Superior temporal gyrus (tissue), 1 donor: ENCODE results near the gene LRRC8A.
"Not testable (repeated sequence)": the region's sequence is repeated elsewhere in the genome, so short reads cannot be mapped to it uniquely, and the experiment has no call there.

ENCODE experiments used
- DNase-seq: peaks from one replicate; pipeline ENCODE4 v3.0.0-alpha.2; 2016; ENCODE audit errors: extremely low spot score

The LRRC8A gene

GRCh38 chr9:128870128-128870940 is 11.6 kb upstream of the LRRC8A start:
- no peak for DNase-seq

- DNase-seq = not testable (repeated sequence)
These were observed 11.0 kb upstream of the LRRC8A start for GRCh38 chr9:128870941-128871265.

DNA sequence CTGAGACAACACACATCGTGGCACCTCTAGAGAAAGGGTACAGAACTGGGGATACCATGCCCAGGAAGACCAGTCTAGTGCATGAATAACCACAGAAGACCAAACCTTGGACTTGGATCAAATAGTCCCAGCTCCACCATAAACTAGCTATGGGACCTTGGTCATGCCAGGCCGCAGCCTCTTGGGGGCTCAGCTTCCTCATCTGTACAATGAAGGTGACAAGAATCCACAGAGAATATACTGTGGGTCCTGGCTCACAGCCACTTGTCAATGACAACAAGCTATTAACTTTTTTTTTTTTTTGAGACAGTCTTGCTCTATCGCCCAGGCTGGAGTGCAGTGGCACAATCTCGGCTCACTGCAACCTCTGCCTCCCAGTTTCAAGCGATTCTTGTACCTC is 4.1 kb upstream of the LRRC8A start:
- DNase-seq = peak; percentile 10

- DNase-seq = peak; percentile 8
These were observed 1.0 kb downstream of the LRRC8A start for GRCh38 chr9:128882677-128883603.

GRCh38 chr9:128884164-128884563 is 2.2 kb downstream of the LRRC8A start:
- no peak for DNase-seq

- DNase-seq = no peak
These were observed 3.4 kb downstream of the LRRC8A start for GRCh38 chr9:128885376-128885775.

- no peak for DNase-seq
These were observed 3.9 kb downstream of the LRRC8A start for GRCh38 chr9:128885798-128886197.

GRCh38 chr9:128886211-128886891 is 4.4 kb downstream of the LRRC8A start:
- DNase-seq = peak; percentile 20

GRCh38 chr9:128887049-128887448 is 5.1 kb downstream of the LRRC8A start:
- DNase-seq = no peak

- DNase-seq = peak; percentile 4
These were observed 6.0 kb downstream of the LRRC8A start for GRCh38 chr9:128887914-128888350.

GRCh38 chr9:128891321-128892220 is 9.6 kb downstream of the LRRC8A start:
- DNase-seq = no peak

- DNase-seq = peak; percentile 93
These were observed 10.4 kb downstream of the LRRC8A start for GRCh38 chr9:128892221-128892921.

GRCh38 chr9:128893354-128893753 is 11.4 kb downstream of the LRRC8A start:
- DNase-seq = no peak

DNA sequence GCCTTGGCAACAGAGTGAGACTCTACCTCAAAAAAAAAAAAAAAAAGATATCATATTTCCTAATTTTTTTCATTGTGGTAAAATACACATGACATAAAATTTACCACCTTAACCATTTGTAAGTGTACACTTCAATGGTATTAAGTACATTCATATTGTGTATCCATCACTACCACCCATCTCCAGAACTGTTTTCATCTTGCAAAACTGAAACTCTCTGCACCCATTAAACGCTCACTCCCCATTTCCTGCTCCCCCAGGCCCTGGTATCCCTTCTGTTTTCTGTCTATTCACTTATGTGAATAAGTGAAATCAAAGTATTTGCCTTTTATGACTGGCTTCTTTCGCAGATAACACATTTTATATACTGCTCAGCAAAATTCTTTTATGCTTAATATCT is 12.8 kb downstream of the LRRC8A start:
- DNase-seq = no peak

- no peak for DNase-seq
These were observed 13.6 kb downstream of the LRRC8A start for GRCh38 chr9:128895556-128895955.

DNA sequence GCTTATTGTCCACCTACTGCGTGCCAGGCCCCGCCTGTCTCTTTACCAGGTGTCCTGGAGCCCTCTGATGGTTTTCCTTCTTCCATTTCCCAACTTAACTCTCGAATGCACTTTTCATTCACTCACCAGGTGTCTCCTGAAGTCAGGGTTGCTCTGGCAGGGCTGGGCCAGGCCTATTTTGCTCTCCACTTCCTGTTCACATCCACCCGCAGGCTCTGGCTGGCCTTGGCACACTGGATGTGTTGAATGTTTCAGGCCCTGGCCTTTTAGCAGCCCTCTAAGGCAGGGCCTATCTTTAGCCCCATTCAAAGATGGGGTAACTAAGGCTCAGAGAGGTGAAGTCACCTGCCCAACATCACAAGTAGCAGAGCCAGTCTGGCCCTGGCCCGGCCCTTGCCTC is 16.4 kb downstream of the LRRC8A start:
- no peak for DNase-seq

- DNase-seq = no peak
These were observed 17.1 kb downstream of the LRRC8A start for GRCh38 chr9:128898845-128899565.

GRCh38 chr9:128899566-128900322 is 17.8 kb downstream of the LRRC8A start:
- DNase-seq = no peak

- no peak for DNase-seq
These were observed 19.4 kb downstream of the LRRC8A start for GRCh38 chr9:128901379-128901778.
